VCaP (cell line): ENCODE data around the gene CTIF.

Experiments
- H3K27ac ChIP-seq: fragments of 450-650 bp; 2 replicates; pipeline ENCODE4 v1.5.1; 2017
- CTCF ChIP-seq: fragments of 450-650 bp; conservative IDR thresholded peaks from 2 replicates; pipeline ENCODE4 v1.5.1; 2017; ENCODE audit warnings: mild to moderate bottlenecking, moderate library complexity

Gene CTIF

GRCh38 chr18:48841381-48842258 lies 302.8 kb downstream of the CTIF start:
- no peak for TF ChIP-seq CTCF
- H3K27ac ChIP-seq: peak overlapping the region; percentile 75

GRCh38 chr18:48842259-48843061 lies 303.6 kb downstream of the CTIF start:
- peak overlapping the region; percentile 75 for H3K27ac ChIP-seq
- TF ChIP-seq CTCF: no peak

GRCh38 chr18:48843162-48843561 lies 304.3 kb downstream of the CTIF start:
- H3K27ac ChIP-seq: peak overlapping the region; percentile 75
- TF ChIP-seq CTCF: no peak

- TF ChIP-seq CTCF: no peak
- H3K27ac ChIP-seq: peak overlapping the region; percentile 75
Measured at GRCh38 chr18:48843596-48843995, 304.8 kb downstream of the CTIF start.

GRCh38 chr18:48844271-48844670 lies 305.4 kb downstream of the CTIF start:
- peak overlapping the region; percentile 75; the same call in 1 of the 2 replicates for H3K27ac ChIP-seq
- no peak for TF ChIP-seq CTCF

- no peak overlapping the region for H3K27ac ChIP-seq
- no peak for TF ChIP-seq CTCF
Measured at GRCh38 chr18:48845174-48845573, 306.3 kb downstream of the CTIF start.

GRCh38 chr18:48846423-48846932 lies 307.6 kb downstream of the CTIF start:
- TF ChIP-seq CTCF: no peak
- H3K27ac ChIP-seq: no peak overlapping the region
